ENCODE measurements around the gene SOD2. TPM values are rescaled to one million over a fixed set of nuclear protein-coding genes. Genes with fewer than 3 reads are reported as not detected.
"Not testable (repeated sequence)": the region's sequence is repeated elsewhere in the genome, so short reads cannot be mapped to it uniquely, and the experiment has no call there.

Gene SOD2
- polyA plus RNA-seq, 1 donor, result 92.6 TPM

GRCh38 chr6:159682810-159683209 lies 10.2 kb downstream of the SOD2 start:
- DNase-seq (ENCODE audit: low read depth), result no peak

GRCh38 chr6:159682295-159682694 lies 10.7 kb downstream of the SOD2 start:
- DNase-seq (ENCODE audit: low read depth), result no peak

GRCh38 chr6:159681191-159681880 lies 11.7 kb downstream of the SOD2 start:
- no peak for DNase-seq (ENCODE audit: low read depth)

- no peak for DNase-seq (ENCODE audit: low read depth)
Observed at GRCh38 chr6:159680104-159680503, 12.9 kb downstream of the SOD2 start.

- no peak for DNase-seq (ENCODE audit: low read depth)
Observed at GRCh38 chr6:159679091-159680077, 13.7 kb downstream of the SOD2 start.

- no peak for DNase-seq (ENCODE audit: low read depth)
Observed at GRCh38 chr6:159678574-159678973, 14.5 kb downstream of the SOD2 start.

- no peak for DNase-seq (ENCODE audit: low read depth)
Observed at GRCh38 chr6:159677506-159678165, 15.4 kb downstream of the SOD2 start.

GRCh38 chr6:159676890-159677505 lies 16.0 kb downstream of the SOD2 start:
- DNase-seq (ENCODE audit: low read depth), result no peak

- not testable (repeated sequence) for DNase-seq (ENCODE audit: low read depth)
Observed at GRCh38 chr6:159676236-159676635, 16.8 kb downstream of the SOD2 start.

GRCh38 chr6:159665868-159666635 lies 27.0 kb downstream of the SOD2 start:
- DNase-seq (ENCODE audit: low read depth), result no peak

GRCh38 chr6:159663368-159663889 lies 29.6 kb downstream of the SOD2 start:
- DNase-seq (ENCODE audit: low read depth), result not testable (repeated sequence)

GRCh38 chr6:159661977-159662376 lies 31.1 kb downstream of the SOD2 start:
- DNase-seq (ENCODE audit: low read depth), result not testable (repeated sequence)

GRCh38 chr6:159655409-159655988 lies 37.5 kb downstream of the SOD2 start:
- DNase-seq (ENCODE audit: low read depth), result no peak

GRCh38 chr6:159654483-159655098 lies 38.5 kb downstream of the SOD2 start:
- peak; percentile 76 for DNase-seq (ENCODE audit: low read depth)

GRCh38 chr6:159650314-159650713 lies 42.7 kb downstream of the SOD2 start:
- no peak for DNase-seq (ENCODE audit: low read depth)

GRCh38 chr6:159649441-159649840 lies 43.6 kb downstream of the SOD2 start:
- no peak for DNase-seq (ENCODE audit: low read depth)

- DNase-seq (ENCODE audit: low read depth), result no peak
Observed at GRCh38 chr6:159646733-159647132, 46.3 kb downstream of the SOD2 start.

- DNase-seq (ENCODE audit: low read depth), result no peak
Observed at GRCh38 chr6:159646116-159646515, 46.9 kb downstream of the SOD2 start.

GRCh38 chr6:159645640-159646039 lies 47.4 kb downstream of the SOD2 start:
- DNase-seq (ENCODE audit: low read depth), result no peak

Data from forelimb muscle (tissue), 1 donor.